SIG-M5 treated with dmso at 0.1 percent for 504 hours (cell line): Measurements from ENCODE around the gene EMCN.

Experiments
- DNase-seq: peaks from one replicate; lab custom pipeline; 2025; ENCODE audit not compliant: unreplicated experiment; lab: John Stamatoyannopoulos, UW

Gene EMCN

DNA sequence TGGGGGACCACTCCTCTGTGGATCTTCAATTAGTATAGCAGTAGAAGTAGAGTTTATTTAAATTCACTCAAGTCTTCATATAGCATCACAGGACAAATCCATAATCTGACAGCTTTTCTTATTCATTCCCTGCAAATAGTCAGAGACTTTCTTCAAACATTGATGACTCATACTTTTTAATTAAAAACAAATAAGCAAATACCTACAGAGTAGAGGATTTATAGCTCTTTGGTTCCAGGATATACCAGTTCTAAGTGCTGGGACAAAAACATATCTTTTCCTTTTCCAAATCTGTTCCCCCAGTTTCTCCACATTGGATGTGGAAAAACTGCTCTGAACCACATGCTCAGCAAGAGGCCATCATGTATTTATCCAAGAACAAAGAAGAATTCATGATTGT is 24.1 kb downstream of the EMCN start:
- DNase-seq, result peak; percentile 47

DNA sequence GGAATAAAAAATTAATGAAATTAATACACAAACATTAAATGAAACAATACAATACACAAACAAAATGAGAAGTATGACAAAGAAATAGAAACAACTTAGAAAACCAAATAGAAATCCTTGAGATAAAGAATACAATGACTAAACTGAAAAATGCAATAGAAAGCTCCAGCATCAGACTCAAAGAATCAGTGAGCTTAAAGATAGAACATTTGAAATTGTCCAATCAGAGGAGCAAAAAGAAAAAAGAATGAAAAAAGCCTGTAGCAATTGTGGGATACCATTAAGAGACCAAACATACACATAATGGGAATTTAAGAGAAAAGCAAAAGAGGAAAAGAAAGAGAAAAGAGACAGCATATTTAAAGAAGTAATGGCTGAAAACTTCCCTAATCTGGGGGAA is 25.7 kb downstream of the EMCN start:
- DNase-seq, result no peak

DNA sequence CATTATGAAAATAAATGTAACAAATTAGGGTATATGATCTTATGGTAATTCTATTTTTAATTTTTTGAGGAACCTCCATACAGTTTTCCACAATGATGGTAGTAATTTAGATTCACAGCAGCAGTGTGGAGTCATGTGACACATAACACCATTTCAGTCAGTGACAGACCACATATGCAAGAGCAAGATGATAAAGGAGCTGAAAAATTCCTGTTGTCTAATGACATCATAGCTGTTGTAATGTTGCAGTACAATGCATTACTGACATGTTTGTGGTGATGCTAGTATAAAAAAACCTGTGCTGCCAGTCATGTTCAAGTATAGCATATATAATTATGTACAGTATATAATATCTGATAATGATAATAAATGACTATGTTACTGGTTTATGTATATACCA is 28.5 kb downstream of the EMCN start:
- DNase-seq, result no peak

DNA sequence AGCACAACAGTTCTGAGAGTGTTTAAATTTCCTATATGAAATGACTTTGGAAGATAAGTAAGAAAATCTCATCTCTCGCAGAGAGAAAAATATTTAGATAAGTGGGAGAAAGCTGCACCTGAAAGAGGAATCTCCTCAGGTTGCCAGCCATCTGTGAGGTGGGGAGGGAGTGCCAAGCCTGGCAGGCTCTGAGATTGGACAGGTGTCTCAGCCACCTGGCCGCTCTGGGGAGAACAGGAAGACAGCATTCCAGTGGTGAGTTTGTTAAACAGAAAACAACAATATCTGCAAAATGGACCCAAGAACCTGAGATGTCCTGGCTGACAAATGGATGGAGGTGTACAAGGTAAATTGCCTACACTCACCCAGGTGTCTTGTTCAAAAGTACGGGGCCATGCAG is 31.3 kb downstream of the EMCN start:
- DNase-seq, result no peak

GRCh38 chr4:100483796-100484195 is 34.0 kb downstream of the EMCN start:
- no peak for DNase-seq

- DNase-seq, result no peak
Measured at GRCh38 chr4:100479971-100480370, 37.9 kb downstream of the EMCN start.

DNA sequence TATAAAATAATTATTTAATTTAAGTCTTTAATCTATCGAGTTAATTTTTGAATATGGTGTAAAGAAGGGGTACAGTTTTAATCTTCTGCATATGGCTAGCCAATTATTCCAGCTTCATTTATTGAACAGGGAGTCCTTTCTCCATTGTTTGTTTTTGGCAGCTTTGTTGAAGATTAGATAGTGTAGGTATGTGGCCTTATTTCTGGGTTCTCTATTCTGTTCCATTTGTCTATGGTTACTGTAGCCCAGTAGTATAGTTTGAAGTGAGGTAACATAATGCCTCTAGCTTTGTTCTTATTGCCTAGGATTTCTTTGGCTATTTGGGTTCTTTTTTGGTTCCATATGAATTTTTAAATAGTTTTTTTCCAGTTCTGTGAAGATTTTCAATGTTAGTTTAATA is 48.3 kb downstream of the EMCN start:
- no peak for DNase-seq

DNA sequence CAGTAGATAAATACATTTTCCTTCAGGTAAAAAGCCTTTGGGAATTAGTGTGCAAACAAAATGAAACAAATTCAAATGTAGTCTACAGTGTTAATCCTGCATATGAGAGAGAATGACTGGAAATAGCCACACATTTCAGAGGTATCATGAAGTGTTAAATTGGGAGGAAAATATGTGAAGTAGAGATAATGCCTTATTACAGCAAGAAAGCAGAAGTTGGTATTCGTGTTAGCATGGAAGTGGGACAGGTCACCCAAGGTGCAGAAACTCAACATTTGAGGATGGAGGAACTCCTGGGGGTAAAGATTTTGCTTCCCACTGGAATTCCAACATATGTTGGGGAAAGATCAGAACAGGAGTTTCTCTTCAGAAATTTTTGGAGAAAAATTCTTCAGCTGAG is 51.3 kb downstream of the EMCN start:
- no peak for DNase-seq

DNA sequence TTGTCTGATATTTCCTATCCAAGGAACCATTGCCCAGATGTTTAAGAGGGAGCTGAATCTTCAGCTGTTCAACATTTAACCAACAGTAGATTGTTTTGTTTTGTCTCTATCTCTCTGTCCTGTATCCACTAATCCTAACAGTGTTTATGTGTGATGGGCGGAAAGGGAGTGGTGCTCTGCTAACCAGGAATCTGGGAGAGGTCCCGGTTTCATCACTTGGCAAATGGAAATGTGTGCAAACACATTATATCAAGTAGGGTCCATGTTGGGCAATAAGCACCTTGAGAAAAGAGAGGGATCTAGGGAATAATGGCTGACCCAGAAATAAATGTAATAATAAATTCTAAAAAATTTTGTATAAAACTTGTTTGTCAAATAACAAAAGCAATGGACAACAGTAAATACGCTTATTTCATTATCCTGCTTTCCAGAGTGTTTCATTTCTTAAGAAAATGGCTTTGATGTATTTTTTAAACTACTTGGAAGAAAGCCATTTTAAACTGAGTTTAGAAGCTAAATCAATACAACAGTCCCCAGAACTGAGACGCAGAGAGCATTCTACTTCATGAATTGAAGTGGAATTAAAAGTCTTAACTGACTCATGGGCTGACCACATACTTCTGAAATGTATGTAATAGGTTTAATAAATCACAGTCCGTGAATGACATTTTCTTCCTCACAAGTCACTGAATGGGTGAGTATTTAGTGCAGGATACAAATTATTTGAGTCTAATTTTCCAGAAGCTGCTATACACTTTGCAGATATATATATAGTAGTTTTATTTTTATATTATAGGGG is 55.8 kb downstream of the EMCN start:
- DNase-seq, result no peak

DNA sequence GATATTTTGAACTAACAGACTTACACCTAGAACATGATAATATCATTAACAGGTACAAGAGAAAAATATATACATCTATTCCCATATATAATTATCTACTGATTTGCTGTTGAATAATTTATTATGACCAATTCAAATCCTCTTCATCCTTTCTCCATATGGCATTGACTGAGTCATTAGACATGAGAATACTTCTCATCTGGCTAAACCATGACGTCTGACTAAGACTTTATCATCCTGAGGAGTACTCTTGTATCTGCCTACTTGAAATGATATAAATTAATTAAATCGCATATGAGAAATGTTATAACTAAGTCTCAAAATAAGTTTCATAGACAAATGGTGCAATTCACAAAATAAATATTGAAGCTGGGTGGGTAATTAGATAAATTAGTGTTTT is 67.4 kb downstream of the EMCN start:
- DNase-seq, result no peak

DNA sequence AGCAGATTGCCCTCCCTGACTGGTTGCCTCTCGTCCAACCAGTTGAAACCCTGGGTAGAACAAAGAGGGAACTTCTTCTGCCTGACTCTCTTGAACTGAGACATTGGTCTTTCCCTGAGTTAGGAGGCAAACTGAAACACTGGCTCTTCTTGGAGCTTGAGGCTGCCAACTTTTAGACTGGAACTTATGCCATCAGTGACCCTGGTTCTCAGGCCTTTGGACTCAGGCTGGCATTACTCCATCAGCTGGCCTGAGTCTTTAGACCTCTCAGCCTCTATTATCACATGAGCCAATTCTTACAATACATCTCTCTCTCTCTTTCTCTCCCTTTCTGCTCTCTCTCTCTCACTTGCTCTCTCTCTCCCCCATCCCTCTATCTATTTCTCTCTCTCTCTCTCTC is 86.4 kb downstream of the EMCN start:
- DNase-seq, result no peak

DNA sequence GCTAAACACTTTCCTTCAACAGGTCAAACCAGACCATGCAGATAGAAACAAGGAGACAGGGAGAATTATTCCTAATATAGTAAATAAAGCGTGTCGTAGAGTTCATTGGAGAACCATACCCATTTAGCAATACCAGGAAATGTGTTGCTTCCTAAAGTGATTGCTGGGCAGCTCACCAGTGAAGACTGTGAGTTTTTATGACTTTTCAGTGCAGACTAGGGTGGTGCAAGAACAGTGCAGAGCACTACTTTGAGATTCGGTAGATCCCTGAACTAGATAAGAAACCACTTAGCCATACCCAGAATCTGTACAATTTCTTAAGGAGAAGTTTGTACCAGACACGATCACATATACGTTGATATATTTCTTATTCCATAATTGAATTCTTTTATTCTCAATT is 87.4 kb downstream of the EMCN start:
- peak; percentile 10 for DNase-seq

DNA sequence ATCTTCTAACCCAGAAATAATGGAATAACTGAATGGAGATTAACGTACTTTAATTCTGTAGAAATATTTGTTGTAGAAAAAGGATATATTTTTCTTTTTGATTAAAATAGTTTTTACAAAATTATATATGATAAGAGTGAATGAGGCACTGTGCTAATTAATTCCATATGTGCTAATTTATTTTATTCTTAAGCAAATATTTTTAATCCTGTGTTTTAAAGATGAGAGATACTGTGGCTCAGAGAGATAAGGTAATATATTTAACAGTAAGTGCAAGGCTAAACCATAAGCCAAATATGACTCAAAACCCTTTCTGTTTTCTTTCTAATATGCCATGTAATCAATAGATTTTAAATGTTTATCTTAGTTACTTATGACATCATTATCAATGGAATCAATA is 88.2 kb downstream of the EMCN start:
- DNase-seq, result no peak

DNA sequence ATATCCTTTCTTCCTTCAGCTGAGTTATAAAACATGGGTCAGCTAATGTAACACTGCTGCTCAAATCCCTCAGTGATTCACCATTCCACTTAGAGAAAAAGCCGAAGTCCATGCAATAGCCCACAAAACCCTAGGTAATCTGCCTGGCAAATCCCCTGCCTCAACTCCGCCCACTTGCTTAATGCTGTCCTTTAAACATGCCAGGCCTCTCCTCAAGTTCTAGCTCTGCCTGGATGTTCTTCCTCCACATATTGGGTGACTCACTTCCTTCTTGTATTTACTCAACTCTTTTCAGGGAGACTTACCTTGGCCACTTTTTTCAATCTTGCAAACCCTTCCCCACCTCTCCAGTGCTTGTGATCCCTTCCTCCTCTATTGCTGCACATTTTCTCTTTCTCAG is 89.8 kb downstream of the EMCN start:
- peak; percentile 12 for DNase-seq

- no peak for DNase-seq
Measured at GRCh38 chr4:100424376-100424775, 93.4 kb downstream of the EMCN start.

GRCh38 chr4:100422894-100423293 is 94.9 kb downstream of the EMCN start:
- DNase-seq, result no peak

DNA sequence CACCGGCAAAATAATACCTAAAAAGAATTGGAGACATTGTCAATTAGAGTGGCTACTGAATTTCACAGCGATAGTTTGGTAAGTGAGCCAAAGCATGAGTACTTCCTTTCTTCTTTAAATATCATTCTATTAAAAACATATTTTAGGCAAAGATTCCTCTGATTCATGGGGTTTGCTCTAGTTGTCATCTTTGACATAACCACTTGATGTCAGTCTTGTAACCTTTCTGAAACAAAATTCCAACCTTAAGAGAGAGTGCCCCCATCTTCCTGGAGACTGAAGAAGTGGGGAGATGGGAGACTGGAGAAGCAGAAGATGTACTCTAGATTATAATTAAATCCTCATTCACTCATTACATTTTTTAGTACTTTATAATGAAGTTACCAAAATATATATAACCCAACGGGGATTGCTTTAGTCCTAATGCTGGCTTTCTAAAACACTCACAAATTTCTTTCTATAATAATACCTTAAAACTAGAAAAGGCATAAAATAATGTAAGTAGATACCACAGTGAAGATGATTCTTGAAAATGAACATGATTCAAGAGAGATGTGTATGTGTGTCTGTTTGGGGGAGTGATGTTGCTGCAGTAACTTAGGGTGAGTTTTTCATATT is 96.4 kb downstream of the EMCN start:
- DNase-seq, result peak; percentile 19

DNA sequence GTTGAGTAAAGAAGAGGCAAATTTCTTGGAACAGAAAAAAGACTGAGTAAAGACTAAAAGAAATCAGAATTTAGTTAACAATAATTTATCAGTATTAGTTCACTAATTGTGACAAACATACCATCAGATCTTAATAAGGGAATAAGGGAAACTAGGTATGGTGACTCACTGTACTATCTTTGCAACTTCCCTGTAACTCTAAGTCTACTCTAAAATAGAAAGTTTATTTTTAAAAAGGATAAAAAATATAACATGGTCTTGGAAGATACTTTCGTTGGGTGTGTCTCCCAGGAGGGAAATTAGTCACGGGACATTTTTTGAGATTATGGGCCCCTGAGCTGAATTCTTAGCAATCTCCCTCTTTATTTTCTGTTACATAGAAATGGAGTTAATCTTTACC is 97.3 kb downstream of the EMCN start:
- DNase-seq, result no peak

GRCh38 chr4:100417565-100417964 is 100.3 kb downstream of the EMCN start:
- DNase-seq, result no peak

DNA sequence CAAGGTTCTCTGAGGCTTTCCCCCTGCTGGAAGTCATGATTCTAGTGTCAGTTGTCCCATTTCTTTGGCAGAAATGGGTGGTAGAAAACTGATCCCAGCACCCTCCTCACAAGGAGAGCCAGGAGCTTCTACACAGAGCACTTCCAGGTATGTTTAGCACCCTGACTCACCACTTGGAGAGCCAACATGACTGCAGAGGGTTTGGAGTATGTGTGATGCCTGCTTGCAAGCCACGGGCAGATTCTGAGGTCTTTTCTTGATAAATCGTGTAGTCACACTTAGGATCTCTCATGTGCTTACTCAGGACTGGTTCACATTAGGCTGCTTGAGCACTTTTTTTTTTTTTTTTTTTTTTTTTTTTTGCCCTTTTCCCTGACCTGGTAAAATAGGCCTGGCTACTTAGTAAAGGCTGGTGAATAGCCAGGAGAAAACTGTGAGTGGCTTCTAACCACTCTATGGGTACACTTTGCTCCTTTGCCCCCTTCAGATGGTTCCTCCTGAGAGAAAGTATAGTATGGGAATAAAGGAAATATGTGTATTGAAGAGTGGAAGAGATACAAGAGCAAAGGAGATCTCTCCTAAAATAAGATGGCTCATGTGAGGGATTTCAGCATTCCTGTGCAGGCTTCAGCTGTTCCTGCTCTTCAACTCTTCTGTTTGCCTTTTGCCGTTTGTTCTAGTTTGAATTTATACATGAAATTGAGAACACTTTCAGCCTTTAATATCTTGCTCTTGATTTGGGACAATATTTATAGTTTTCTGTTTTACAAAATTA is 103.6 kb downstream of the EMCN start:
- no peak for DNase-seq

- DNase-seq, result no peak
Measured at GRCh38 chr4:100391863-100392262, 126.0 kb downstream of the EMCN start.

- no peak for DNase-seq
Measured at GRCh38 chr4:100391086-100391485, 126.7 kb downstream of the EMCN start.
